GM19025 (cell line): Measurements from ENCODE around the gene IL2RA.

Source experiments
- ATAC-seq: cut with Tn5 transposase; IDR thresholded peaks from one replicate; pipeline ENCODE4 v1.9.1; 2021; ENCODE audit warnings: mild to moderate bottlenecking, low read depth, moderate library complexity; ENCODE audit not compliant: unreplicated experiment

The IL2RA gene

DNA sequence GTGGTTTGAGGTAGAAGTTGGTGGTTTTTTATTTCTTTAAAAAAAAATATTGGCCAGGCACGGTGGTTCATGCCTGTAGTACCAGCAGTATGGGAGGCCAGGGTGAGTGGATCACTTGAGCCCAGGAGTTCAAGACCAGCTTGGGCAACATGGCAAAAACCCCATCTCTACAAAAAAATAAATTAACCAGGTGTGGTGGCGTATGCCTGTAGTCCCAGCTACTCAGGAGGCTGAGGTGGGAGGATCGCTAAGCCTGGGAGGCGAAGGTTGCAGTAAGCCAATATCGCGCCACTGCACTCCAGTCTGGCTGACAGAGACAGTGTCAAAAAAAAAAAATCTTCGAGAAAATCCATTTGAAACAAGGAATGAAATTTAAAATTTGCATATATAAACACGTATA lies 1.1 kb downstream of the IL2RA start:
- no peak for ATAC-seq

DNA sequence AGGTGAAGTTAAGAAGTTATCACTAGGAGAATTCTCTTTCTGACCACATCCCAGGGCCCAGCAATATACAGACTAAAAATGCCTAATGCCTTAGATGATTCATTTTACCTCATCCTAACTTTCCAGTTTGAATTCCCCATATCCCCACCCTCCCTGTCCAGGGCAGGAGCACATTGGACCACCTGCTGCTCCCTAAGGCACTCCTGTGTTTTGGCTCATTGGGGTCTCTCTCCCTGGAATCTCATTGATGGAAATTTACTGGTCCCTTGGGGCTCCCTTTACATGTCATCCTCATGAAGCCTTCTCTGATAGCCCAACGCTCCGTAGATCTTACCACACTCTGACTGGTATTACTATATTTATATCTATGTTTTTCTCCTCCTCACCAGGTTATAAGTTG lies 2.7 kb downstream of the IL2RA start:
- ATAC-seq = no peak

- no peak for ATAC-seq
Observed at GRCh38 chr10:6058682-6059475, 3.3 kb downstream of the IL2RA start.

DNA sequence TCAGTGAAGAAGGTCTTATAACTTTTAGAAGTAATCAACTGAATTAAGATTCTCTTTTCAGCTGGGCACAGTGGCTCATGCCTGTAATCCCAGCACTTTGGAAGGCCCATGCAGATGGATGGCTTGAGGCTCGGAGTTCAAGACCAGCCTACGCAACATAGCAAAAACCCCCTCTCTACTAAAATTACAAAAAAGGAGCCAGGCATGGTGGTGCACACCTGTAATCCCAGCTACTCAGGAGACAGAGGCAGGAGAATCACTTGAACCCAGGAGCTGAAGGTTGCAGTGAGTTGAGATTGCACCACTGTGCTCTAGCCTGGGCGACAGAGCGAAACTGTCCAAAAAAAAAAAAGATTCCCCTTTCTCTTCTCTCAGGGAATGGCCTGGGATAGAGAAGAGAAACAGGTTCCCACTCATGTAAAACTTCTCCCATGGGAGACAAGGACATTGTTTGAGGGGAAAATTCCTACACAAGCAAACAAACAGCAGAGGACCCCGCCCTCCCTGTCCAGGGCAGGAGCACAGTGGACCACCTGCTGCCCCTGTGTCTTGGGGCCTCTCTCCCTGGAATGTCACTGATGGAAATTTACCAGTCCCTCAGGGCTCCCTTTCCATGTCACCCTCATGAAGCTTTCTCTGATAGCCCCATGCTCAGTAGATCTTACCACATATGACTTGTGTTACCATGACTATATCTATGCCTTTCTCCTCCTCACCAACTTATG lies 5.6 kb downstream of the IL2RA start:
- no peak for ATAC-seq

DNA sequence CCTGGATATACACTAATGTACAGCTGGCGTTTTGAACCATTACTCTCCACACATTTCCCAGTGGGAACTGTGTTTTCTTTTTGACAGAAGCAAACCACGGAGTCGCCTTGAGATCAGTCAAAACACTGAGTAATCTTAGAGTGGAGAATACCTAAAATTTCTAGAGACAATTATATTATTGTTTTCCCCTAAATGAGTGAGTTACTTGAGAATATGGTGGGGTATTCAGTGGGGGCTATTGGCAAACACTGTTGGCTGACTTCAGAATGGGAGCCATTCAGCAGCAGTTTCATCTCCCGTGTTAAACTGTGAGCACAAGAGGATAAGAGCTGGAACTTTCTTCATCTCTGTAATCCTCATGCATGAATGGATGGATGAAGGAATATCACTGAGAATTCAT lies 6.2 kb downstream of the IL2RA start:
- ATAC-seq = no peak

DNA sequence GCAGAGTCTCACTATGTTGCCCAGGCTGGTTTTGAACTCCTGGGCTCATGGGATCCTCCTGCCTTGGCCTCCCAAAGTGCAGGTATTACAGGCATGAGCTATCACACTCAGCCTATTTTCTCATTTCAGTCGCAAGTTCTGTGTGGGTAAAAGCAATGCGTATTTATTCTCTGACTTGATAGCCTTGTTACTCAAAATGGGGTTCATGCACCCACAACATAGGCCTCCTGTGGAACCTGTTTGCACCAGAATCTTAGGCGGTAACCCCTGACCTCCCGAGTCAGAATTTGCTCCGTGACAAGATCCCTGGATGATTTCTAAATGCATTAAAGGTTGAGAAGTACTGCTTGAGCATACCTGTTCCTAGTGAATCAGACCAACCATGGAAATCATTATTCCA lies 7.3 kb downstream of the IL2RA start:
- no peak for ATAC-seq

GRCh38 chr10:6053816-6054631 lies 8.1 kb downstream of the IL2RA start:
- ATAC-seq = no peak

DNA sequence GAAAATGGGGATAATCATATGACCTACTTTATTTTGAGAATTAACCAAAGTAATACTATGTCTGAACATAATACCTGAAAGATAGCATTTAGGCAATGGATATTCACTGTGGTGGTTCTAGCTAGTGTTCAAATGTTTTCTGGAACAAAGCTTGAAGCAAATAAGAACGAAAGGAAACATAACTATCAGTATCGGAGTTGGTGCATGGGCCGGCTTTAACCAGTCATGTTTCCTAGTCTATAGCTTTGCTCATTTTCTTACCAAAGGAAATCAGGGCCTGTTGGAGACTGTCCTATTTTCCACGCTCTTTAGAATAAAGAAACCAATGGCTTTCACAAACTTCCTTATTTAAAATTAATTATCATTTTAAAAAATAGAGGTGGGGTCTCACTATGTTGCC lies 8.9 kb downstream of the IL2RA start:
- no peak for ATAC-seq

DNA sequence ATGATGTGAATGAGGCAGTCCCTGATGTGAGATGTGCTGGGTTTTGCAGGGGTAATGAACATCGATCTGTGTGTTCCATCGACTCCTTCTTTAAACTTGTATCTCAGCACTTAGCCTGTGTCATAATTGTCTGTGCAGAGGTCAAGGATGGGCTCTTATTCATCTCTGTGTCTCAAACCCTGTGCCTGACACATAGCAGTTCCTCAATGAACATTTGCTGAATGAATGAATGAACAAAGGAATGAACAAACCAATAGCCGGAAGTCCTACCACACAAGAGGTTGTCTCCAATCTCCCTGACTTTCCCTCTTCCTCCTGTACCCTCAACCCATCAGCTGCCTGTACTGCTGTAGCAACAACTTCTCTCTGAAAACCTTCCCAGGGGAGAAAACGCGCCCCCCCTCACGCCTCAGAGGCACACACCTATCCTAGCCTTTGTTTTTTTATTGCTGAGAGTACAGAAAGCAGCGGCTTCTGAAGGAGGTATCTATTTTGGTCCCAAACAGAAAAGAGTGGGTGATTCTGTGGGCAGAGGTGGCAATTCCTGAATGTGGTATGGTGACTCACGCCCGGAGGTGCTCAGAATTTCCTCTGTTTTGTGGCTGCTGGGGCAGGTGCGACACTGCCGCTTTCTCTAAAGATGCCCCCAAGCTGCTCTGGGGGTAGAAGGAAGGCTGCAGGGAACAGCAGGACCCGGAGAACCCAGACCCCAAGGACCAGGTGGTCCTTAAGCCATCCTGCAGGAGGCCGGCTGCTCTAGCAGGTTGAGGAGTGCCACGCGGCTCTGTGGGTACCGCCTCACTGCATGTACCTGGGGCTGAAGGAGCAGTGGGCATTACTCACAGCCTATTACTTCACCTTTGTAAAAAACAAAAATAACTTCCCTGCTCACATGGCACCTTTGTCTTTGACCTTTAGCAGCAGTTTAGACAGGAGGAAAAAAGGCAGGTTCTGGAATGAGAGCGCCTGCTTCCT lies 9.6 kb downstream of the IL2RA start:
- peak; percentile 29 for ATAC-seq

DNA sequence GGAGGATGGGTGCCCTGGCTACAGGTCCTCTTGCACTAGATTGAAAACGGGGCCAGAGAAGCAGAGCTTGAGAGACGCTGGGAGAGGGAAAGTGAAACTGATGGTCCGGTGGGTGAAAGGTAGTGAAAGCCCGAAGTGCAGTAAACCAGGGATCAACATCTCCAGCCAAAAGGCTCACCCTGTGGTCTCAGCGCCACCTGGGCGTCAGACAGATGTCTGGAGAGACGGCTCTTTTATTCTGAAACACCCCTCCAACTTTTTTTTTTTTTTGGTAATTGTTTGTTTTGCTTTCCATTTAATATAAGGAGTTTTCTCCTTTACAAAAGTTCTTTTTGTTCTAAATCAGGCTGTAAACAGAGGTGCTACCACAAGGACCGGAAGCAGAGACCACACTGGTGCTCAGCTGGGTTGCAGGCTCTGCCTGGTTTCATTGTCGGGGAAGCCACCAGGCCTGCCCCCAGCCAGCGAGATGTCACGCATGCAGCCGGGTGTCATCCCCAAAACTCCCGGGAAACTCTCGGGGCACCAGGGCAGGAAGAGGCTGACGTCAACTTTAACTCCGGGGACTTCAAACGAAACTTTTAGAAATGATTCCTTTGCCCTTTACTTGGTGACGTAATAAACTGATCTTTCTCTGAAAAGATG lies 11.2 kb downstream of the IL2RA start:
- peak; percentile 72 for ATAC-seq

DNA sequence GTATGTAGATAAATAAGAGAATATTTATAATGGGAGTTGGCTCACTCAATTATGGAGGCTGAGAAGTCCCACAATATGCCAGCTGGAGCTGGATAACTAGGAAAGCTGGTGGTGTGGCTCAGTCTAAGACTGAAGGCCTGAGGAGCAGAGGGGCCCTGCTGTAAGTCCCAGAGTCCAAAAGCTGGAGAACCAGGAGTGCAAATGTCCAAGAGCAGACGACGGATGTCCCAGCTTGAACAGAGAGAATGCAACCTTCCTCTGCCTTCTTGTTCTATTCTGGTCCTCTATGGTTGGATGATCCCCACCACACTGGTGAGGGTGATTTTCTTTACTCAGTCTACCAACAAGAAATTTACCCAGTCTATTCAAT lies 13.2 kb downstream of the IL2RA start:
- no peak for ATAC-seq

DNA sequence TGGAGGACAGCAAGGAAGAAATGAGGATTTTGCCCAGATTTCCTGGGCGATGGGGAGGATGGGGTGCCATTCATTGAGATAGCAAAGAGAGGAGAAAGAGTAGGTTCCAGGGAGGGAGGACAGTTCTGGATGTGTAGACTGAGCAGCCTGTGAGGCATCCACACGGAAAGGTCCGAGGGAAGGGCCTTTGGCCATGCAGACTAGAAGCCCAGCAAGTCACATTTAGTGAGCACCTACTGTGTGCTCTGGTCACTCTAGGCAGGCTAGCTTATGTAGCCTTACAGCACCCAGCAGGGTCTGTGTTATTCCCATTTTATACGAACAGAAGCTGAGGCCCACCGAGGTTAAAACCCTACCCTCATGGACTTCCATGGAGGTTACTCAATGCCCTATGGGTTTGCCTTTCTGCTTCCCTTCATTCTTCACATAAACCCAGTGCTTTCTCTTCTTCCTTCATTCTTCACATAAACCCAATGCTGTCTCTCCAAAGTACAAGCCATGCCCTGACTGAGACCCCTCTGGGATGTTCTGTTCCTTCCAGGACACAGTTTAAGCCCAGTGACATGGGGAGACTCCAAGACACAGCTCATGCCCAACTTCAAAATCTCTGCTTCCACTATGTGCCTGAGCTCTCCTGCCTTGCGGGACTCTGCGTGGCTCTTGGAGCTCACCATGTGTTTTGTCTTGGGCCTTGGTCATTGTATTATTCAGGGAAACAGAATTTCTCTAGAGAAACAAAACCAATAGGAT lies 13.7 kb downstream of the IL2RA start:
- ATAC-seq = no peak

DNA sequence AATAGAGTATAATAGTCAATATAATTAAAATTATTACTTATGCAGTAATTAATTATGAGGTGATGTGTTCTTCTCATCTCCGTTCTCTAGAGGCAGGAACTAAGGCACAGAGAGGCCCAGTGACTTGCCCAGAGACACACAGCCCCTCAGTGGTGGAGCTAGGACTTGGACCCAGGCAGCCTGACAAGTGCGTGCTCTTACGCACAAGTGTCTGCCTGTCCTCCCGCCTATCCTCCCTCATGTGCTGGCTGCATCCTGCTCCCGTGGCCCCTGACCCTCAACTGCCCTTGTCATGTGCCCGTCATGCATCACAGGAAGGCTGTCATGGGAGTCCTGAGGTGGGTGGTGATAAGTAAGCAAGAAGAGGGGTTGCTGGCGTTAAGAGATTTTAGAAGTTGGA lies 14.3 kb downstream of the IL2RA start:
- ATAC-seq = no peak

GRCh38 chr10:6046773-6047611 lies 15.2 kb downstream of the IL2RA start:
- no peak for ATAC-seq

- no peak for ATAC-seq
Observed at GRCh38 chr10:6045878-6046772, 16.0 kb downstream of the IL2RA start.

DNA sequence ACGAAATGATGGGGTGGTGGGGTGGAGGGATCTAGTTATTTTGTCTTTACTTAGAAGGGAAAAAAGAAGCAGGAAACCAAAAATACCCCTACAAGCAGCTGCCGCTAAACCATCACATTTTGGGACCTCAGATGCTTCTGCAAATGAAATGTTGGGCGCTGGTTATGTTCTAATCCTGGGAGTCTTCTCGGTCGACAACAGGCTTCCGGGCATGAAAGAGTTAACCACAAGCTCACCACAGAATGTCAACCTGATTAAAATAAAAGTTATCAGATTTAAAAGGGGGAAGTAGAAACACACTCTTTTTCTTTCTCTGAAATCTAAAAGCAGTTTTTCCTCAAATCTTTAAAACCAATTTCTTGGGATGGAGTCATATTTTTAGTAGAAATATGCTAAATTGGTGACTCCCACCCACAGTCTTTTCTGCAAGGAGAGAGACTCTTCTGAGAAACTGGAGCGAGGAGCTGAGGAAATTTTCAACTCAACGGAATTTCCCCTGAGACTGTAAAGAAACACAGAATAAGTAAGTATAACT lies 16.8 kb downstream of the IL2RA start:
- ATAC-seq = peak; percentile 30
